Cardiac atrium fibroblast (primary cell): ENCODE measurements around the gene FAM20C. TPM values are rescaled to one million over a fixed set of nuclear protein-coding genes. Genes with fewer than 3 reads are reported as not detected.

Source experiments
- total RNA-seq: library from RNA; depleted of rRNA; stranded (reverse); fragments of >200 nt; gene quantifications from 2 replicates; pipeline ENCODE4 v1.2.3, GENCODE V29; 2015

FAM20C gene
- 34.5 and 48.3 TPM in 2 replicates for total RNA-seq

DNA sequence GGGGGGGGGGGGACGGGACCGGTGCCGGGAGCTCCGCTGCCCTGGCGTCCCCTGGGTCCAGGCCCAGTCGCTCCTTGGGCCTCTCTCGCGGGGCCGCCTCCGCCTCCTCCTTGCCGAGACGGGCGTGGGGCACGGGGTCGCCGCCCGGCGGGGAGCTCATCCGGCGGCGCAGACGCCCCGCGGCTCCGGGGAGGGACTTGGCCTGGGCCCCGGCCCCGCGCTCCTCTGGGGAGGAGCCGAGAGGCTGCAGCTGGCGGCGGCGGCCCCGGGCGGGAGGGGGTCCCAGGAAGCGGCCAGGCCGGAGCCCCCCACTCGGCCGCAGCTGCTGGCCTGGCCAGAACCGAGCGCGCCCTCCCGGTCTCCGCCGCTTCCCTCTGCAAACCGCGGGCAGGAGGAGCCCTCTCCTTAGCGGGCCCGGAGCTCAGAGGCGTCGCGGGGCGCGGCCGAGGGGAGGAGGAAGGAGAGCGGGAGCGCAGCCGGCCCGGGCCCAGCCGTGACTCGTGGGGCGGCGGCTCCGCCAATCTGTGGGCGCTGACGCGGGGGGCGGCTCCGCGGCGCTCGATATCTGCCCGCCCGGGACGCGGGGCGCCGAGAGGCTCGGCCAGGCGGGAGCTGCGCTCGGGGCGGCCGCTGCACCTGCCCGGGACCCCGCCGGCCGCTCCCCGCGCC lies at the start of gene FAM20C:
Gene FAM20C (plus strand): TSS at position 591 of the 669 bp plus-strand sequence. CDS start 629 bp downstream, outside the sequence.

DNA sequence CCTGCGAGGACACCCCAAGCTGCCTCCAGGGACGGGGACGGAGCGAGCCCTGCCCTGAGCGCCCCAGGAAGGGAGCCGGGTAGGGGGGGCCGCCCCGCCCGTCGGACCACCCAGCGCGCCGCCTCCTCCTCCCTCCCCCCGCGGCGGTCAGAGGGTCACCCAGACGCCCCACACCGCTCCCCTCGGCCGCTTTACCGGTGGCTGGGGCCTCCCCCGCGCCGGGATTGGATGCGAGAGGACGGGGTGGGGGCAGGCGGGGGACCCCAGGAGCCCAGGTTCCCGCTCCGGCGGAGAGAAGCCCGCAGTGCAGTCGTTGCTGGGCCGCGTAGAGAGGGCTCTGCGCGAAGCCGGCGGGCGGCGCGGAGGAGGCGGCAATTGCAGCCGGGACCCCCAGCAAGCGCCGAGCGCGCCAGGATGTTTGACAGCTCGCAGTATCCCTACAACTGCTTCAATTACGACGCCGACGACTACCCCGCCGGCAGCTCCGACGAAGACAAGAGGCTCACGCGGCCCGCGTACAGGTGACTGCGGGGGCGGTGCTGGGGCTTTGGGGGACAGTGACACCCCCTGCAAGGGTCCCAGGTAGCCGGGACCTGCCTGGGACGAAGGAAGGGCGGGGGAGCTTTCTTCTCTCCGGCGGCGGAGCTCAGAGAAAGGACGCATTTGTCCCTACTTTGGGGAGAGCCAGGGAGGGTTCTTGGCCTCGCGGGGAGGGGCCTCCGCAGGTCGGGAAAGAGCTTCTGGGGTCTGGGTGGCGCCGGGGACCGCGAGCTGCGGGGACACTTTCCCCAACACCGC lies 97.6 kb downstream of the FAM20C start, which contains the start of gene FOXL3:
Gene FOXL3 (plus strand): TSS at position 415 of the 798 bp plus-strand sequence. CDS start 0 bp downstream, at position 415.

Other genes with a start within 250 kb of the FAM20C start
- gene FOXL3, start 97.6 kb downstream of the FAM20C start, total RNA-seq: not detected in 2 replicates